ENCODE data around the gene WDR88.

GRCh38 chr19:33168528-33168927 is 36.6 kb downstream of the WDR88 start:
- TF ChIP-seq CTCF (IDR thresholded peaks at IDR 0.05; ENCODE audit: control extremely low read depth in 1 of 3, insufficient read depth in 1 of 3, low read depth in 1 of 3, low read length in 3 of 3) = no peak
- TF ChIP-seq SP2 (IDR thresholded peaks at IDR 0.05; ENCODE audit: low read length) = no peak
- TF ChIP-seq YY1 (IDR thresholded peaks at IDR 0.05; ENCODE audit: low read depth, low read length) = no peak

Data from H1 (cell line).